NB4 (cell line): ENCODE data around the gene ADGRA1.

Experiments used
- MAX ChIP-seq: IDR thresholded peaks from 2 replicates; pipeline ENCODE4 v1.6.1; 2011; ENCODE audit warnings: low read depth, low read length
- MYC ChIP-seq: IDR thresholded peaks from 2 replicates; pipeline ENCODE4 v1.6.1; 2011; ENCODE audit warnings: low read depth, low read length
- POLR2A ChIP-seq: IDR thresholded peaks from 2 replicates; pipeline ENCODE4 v1.6.1; 2011; ENCODE audit warnings: mild to moderate bottlenecking; ENCODE audit not compliant: insufficient read length; ENCODE audit errors: extremely low read depth
- TF ChIP-seq, protein P1 (sequence below): IDR thresholded peaks from one replicate; pipeline ENCODE4 v1.5.1; 2012; ENCODE audit warnings: low read depth, low read length

GRCh38 chr10:133060022-133060421, 27.7 kb upstream of the ADGRA1 start:
- TF ChIP-seq, protein P1, sequence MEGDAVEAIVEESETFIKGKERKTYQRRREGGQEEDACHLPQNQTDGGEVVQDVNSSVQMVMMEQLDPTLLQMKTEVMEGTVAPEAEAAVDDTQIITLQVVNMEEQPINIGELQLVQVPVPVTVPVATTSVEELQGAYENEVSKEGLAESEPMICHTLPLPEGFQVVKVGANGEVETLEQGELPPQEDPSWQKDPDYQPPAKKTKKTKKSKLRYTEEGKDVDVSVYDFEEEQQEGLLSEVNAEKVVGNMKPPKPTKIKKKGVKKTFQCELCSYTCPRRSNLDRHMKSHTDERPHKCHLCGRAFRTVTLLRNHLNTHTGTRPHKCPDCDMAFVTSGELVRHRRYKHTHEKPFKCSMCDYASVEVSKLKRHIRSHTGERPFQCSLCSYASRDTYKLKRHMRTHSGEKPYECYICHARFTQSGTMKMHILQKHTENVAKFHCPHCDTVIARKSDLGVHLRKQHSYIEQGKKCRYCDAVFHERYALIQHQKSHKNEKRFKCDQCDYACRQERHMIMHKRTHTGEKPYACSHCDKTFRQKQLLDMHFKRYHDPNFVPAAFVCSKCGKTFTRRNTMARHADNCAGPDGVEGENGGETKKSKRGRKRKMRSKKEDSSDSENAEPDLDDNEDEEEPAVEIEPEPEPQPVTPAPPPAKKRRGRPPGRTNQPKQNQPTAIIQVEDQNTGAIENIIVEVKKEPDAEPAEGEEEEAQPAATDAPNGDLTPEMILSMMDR, result no peak
- TF ChIP-seq POLR2A, result no peak
- no peak for TF ChIP-seq MAX
- no peak for TF ChIP-seq MYC
